Measurements from ENCODE around the gene AKAP1.

AKAP1 gene

DNA sequence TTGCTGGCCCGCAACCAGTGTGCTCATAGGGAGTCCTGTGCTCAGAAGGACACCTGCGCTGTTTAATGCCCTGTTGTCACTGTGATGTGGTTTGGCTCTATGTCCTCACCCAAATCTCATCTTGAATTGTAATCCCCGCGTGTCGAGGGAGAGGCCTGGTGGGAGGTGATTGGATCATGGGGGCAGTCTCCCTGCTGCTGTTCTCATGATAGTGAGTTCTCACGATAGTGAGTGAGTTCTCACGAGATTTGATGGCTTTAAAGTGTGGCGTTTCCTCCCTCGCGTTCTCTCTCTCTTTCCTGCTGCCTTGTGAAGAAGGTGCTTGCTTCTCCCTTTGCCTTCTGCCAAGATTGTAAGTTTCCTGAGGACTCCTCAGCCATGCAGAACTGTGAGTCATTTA lies 66.8 kb downstream of the AKAP1 start:
- no peaks in the 10 kb centered on the region for H3K36me3 ChIP-seq (ENCODE audit: control insufficient read depth in 1 of 2, insufficient read depth in 2 of 2, low read length in 2 of 2)
- no peak overlapping the region for H3K4me3 ChIP-seq (ENCODE audit: low read depth in 1 of 2, low read length in 2 of 2)
- no peaks in the 10 kb centered on the region for H3K27me3 ChIP-seq (ENCODE audit: low read depth, low read length)
- H3K27ac ChIP-seq (ENCODE audit: low read length): no peak overlapping the region
- no peaks in the 10 kb centered on the region for H3K4me1 ChIP-seq (ENCODE audit: control insufficient read depth in 1 of 2, insufficient read depth in 2 of 2, low read length in 2 of 2)
- no peaks in the 10 kb centered on the region for H3K9me3 ChIP-seq (ENCODE audit: control insufficient read depth in 1 of 2, low read length in 2 of 2)

DNA sequence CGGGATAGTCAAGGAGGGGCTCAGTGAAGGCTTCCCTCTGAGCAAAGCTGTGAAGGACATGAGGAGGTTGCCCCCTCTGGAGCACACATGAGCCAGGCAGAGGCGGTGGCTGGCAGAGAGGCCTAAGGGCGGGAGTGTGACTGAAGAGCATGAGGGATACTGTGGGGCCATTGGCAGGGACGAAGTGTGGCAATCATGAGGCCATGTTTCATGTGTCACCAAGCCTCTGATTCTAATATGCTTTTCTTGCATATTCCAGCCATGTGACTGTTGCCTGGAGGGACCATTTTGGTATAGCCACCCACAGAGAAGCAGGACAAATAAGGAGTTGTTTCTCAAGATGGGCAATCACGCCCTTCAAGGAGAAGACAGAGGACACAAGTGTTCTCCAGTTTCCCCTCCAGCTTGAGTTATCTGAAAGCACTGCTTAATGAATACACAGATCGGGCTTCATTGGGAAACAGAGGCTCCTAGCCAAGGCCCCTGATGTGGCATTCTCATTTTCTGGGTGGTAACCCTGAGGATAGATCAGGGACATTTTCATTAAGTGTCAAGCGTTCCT lies 68.0 kb downstream of the AKAP1 start:
- Histone ChIP-seq H3K4me1 (ENCODE audit: control insufficient read depth in 1 of 2, insufficient read depth in 2 of 2, low read length in 2 of 2) (no peaks in the 10 kb centered on the region), H3K27me3 (ENCODE audit: low read depth, low read length) (no peaks in the 10 kb centered on the region), H3K36me3 (ENCODE audit: control insufficient read depth in 1 of 2, insufficient read depth in 2 of 2, low read length in 2 of 2) (no peaks in the 10 kb centered on the region), H3K4me3 (ENCODE audit: low read depth in 1 of 2, low read length in 2 of 2) (no peak overlapping the region), H3K27ac (ENCODE audit: low read length) (no peak overlapping the region), H3K9me3 (ENCODE audit: control insufficient read depth in 1 of 2, low read length in 2 of 2) (no peaks in the 10 kb centered on the region)

DNA sequence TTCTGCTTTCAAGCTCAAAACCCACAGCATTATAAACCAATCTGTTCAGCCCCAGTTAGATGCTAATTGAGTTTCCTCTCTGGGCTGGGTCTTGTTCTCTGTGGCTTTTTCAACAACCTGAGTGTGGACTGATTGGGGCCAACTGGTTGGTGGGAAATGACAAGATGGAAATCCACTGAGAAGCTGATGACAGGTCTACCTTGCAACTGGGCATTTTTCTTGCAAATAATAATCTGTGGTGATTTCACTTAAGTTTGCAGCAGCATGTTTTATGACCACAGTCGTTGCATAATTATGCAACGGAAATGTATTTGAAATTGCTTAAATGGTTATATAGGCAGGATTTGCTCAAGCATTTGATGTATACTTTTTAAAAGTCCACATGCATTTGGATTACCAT lies 69.9 kb downstream of the AKAP1 start:
- Histone ChIP-seq H3K27me3 (ENCODE audit: low read depth, low read length) (no peaks in the 10 kb centered on the region), H3K36me3 (ENCODE audit: control insufficient read depth in 1 of 2, insufficient read depth in 2 of 2, low read length in 2 of 2) (no peaks in the 10 kb centered on the region), H3K4me1 (ENCODE audit: control insufficient read depth in 1 of 2, insufficient read depth in 2 of 2, low read length in 2 of 2) (no peaks in the 10 kb centered on the region), H3K4me3 (ENCODE audit: low read depth in 1 of 2, low read length in 2 of 2) (no peak overlapping the region), H3K27ac (ENCODE audit: low read length) (no peak overlapping the region), H3K9me3 (ENCODE audit: control insufficient read depth in 1 of 2, low read length in 2 of 2) (no peaks in the 10 kb centered on the region)

- no peaks in the 10 kb centered on the region for H3K9me3 ChIP-seq (ENCODE audit: control insufficient read depth in 1 of 2, low read length in 2 of 2)
- no peaks in the 10 kb centered on the region for H3K4me1 ChIP-seq (ENCODE audit: control insufficient read depth in 1 of 2, insufficient read depth in 2 of 2, low read length in 2 of 2)
- no peak overlapping the region for H3K27ac ChIP-seq (ENCODE audit: low read length)
- H3K4me3 ChIP-seq (ENCODE audit: low read depth in 1 of 2, low read length in 2 of 2): no peak overlapping the region
- no peaks in the 10 kb centered on the region for H3K36me3 ChIP-seq (ENCODE audit: control insufficient read depth in 1 of 2, insufficient read depth in 2 of 2, low read length in 2 of 2)
- H3K27me3 ChIP-seq (ENCODE audit: low read depth, low read length): no peaks in the 10 kb centered on the region
Observed at GRCh38 chr17:57158325-57158724, 73.3 kb downstream of the AKAP1 start.

GRCh38 chr17:57158795-57159194 lies 73.7 kb downstream of the AKAP1 start:
- H3K27me3 ChIP-seq (ENCODE audit: low read depth, low read length): no peaks in the 10 kb centered on the region
- no peaks in the 10 kb centered on the region for H3K36me3 ChIP-seq (ENCODE audit: control insufficient read depth in 1 of 2, insufficient read depth in 2 of 2, low read length in 2 of 2)
- no peak overlapping the region for H3K4me3 ChIP-seq (ENCODE audit: low read depth in 1 of 2, low read length in 2 of 2)
- H3K9me3 ChIP-seq (ENCODE audit: control insufficient read depth in 1 of 2, low read length in 2 of 2): no peaks in the 10 kb centered on the region
- H3K27ac ChIP-seq (ENCODE audit: low read length): no peak overlapping the region
- no peaks in the 10 kb centered on the region for H3K4me1 ChIP-seq (ENCODE audit: control insufficient read depth in 1 of 2, insufficient read depth in 2 of 2, low read length in 2 of 2)

- Histone ChIP-seq H3K27me3 (ENCODE audit: low read depth, low read length) (no peaks in the 10 kb centered on the region), H3K27ac (ENCODE audit: low read length) (no peak overlapping the region), H3K4me1 (ENCODE audit: control insufficient read depth in 1 of 2, insufficient read depth in 2 of 2, low read length in 2 of 2) (no peaks in the 10 kb centered on the region), H3K4me3 (ENCODE audit: low read depth in 1 of 2, low read length in 2 of 2) (no peak overlapping the region), H3K36me3 (ENCODE audit: control insufficient read depth in 1 of 2, insufficient read depth in 2 of 2, low read length in 2 of 2) (no peaks in the 10 kb centered on the region), H3K9me3 (ENCODE audit: control insufficient read depth in 1 of 2, low read length in 2 of 2) (no peaks in the 10 kb centered on the region)
Observed at GRCh38 chr17:57160624-57161023, 75.6 kb downstream of the AKAP1 start.

- Histone ChIP-seq H3K27ac (ENCODE audit: low read length) (no peak overlapping the region), H3K36me3 (ENCODE audit: control insufficient read depth in 1 of 2, insufficient read depth in 2 of 2, low read length in 2 of 2) (no peaks in the 10 kb centered on the region), H3K9me3 (ENCODE audit: control insufficient read depth in 1 of 2, low read length in 2 of 2) (no peaks in the 10 kb centered on the region), H3K27me3 (ENCODE audit: low read depth, low read length) (no peaks in the 10 kb centered on the region), H3K4me1 (ENCODE audit: control insufficient read depth in 1 of 2, insufficient read depth in 2 of 2, low read length in 2 of 2) (no peaks in the 10 kb centered on the region), H3K4me3 (ENCODE audit: low read depth in 1 of 2, low read length in 2 of 2) (no peak overlapping the region)
Observed at GRCh38 chr17:57164814-57165213, 79.8 kb downstream of the AKAP1 start.

DNA sequence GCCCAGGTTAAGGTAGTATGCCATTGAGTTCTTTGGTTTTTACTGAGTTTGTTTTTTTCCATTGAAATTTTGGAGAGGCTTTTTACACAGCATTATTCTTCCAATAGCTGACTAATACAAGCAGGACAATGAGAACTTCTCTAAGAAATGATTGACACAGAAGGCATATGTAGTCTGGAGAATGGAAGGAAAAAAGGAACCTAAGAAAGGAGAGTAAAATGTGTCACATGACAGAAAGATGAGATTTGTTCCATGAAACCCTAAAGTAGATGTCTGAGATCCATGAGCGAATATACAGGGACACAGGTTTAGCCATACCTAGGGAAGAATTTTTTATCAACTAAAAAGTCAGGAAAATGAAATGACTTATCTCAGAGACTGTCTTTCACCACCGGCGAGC lies 80.7 kb downstream of the AKAP1 start:
- H3K4me3 ChIP-seq (ENCODE audit: low read depth in 1 of 2, low read length in 2 of 2): no peak overlapping the region
- H3K27me3 ChIP-seq (ENCODE audit: low read depth, low read length): no peaks in the 10 kb centered on the region
- no peaks in the 10 kb centered on the region for H3K9me3 ChIP-seq (ENCODE audit: control insufficient read depth in 1 of 2, low read length in 2 of 2)
- H3K36me3 ChIP-seq (ENCODE audit: control insufficient read depth in 1 of 2, insufficient read depth in 2 of 2, low read length in 2 of 2): no peaks in the 10 kb centered on the region
- H3K27ac ChIP-seq (ENCODE audit: low read length): no peak overlapping the region
- no peaks in the 10 kb centered on the region for H3K4me1 ChIP-seq (ENCODE audit: control insufficient read depth in 1 of 2, insufficient read depth in 2 of 2, low read length in 2 of 2)

DNA sequence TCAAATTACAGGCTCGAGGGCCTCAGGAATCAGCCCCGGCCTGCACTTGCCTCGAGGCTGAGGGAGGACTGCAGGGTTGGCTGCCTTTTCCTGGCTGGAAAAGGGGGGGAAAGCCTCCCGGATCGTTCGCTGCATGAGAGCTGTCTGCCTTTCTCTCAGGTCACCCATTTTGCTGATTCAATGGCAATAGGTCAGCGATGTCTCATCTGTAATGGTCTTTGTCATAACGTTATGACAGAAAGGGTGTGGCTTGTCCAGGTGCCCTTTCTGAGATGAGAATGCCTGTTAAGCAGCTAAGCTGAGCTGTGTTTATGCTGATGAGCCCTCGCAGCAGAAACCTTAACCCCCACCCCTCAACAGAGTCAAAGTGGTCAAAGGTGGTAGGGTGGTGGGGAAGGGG lies 81.8 kb downstream of the AKAP1 start:
- H3K4me1 ChIP-seq (ENCODE audit: control insufficient read depth in 1 of 2, insufficient read depth in 2 of 2, low read length in 2 of 2): no peaks in the 10 kb centered on the region
- H3K27me3 ChIP-seq (ENCODE audit: low read depth, low read length): no peaks in the 10 kb centered on the region
- H3K27ac ChIP-seq (ENCODE audit: low read length): no peak overlapping the region
- no peak overlapping the region for H3K4me3 ChIP-seq (ENCODE audit: low read depth in 1 of 2, low read length in 2 of 2)
- H3K36me3 ChIP-seq (ENCODE audit: control insufficient read depth in 1 of 2, insufficient read depth in 2 of 2, low read length in 2 of 2): no peaks in the 10 kb centered on the region
- H3K9me3 ChIP-seq (ENCODE audit: control insufficient read depth in 1 of 2, low read length in 2 of 2): no peaks in the 10 kb centered on the region

DNA sequence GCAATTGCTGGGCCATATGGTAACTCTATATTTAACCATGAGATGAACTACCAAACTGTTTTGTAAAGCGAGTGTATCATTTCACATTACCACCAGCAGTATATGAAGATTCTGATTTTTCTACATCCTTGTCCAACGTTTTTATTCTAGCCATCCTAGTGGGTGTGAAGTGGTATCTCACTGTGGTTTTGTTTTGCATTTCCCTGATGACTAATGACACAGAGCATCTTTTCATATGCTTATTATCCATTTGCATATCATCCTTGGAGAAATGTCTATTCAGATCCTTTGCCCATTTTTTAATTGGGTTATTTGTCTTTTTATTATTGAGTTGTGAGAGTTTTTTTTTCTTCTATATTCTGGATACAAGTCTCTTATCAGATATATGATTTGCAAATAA lies 83.6 kb downstream of the AKAP1 start:
- Histone ChIP-seq H3K9me3 (ENCODE audit: control insufficient read depth in 1 of 2, low read length in 2 of 2) (no peaks in the 10 kb centered on the region), H3K27me3 (ENCODE audit: low read depth, low read length) (no peaks in the 10 kb centered on the region), H3K4me1 (ENCODE audit: control insufficient read depth in 1 of 2, insufficient read depth in 2 of 2, low read length in 2 of 2) (no peaks in the 10 kb centered on the region), H3K36me3 (ENCODE audit: control insufficient read depth in 1 of 2, insufficient read depth in 2 of 2, low read length in 2 of 2) (no peaks in the 10 kb centered on the region), H3K4me3 (ENCODE audit: low read depth in 1 of 2, low read length in 2 of 2) (no peak overlapping the region), H3K27ac (ENCODE audit: low read length) (no peak overlapping the region)

DNA sequence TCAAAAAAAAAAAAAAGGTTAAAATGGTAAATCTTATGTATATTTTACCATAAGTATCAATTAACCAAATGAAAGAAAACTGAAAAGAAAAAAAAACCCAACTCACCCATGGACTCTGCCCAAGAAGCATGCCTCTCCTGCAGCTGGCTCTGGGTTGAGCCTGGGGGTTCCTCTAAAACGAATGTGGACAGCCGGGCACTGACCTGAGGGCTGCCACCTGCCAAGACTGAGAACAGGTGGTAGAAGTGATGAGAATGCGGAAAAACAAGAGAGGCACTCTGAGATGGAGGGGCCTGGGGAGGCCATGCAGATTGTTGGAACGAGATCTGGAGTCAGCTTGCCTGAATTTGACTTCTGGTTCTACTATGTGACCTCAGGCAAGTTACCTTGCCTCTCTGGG lies 85.8 kb downstream of the AKAP1 start:
- Histone ChIP-seq H3K4me3 (ENCODE audit: low read depth in 1 of 2, low read length in 2 of 2) (no peak overlapping the region), H3K4me1 (ENCODE audit: control insufficient read depth in 1 of 2, insufficient read depth in 2 of 2, low read length in 2 of 2) (no peaks in the 10 kb centered on the region), H3K27me3 (ENCODE audit: low read depth, low read length) (no peaks in the 10 kb centered on the region), H3K9me3 (ENCODE audit: control insufficient read depth in 1 of 2, low read length in 2 of 2) (no peaks in the 10 kb centered on the region), H3K36me3 (ENCODE audit: control insufficient read depth in 1 of 2, insufficient read depth in 2 of 2, low read length in 2 of 2) (no peaks in the 10 kb centered on the region), H3K27ac (ENCODE audit: low read length) (no peak overlapping the region)

All from muscle layer of duodenum (tissue), 2 donors.